Measurements from ENCODE around the gene CGAS. TPM values are rescaled to one million over a fixed set of nuclear protein-coding genes. Genes with fewer than 3 reads are reported as not detected.

CGAS gene
- total and polyA plus RNA-seq, 9 of the 15 experiments (the other 6 are each of a cell fraction or from before 2014, with no cell fraction given): 0.01 to 0.32 (median 0.06) TPM; not detected in 2

GRCh38 chr6:73388800-73389512 lies 63.1 kb downstream of the CGAS start (continued):
- TF ChIP-seq ZBTB9 (CRISPR knock-in tag; IDR thresholded peaks at IDR 0.05): no peak
- no peak for TF ChIP-seq ZHX1 (conservative IDR thresholded peaks at IDR 0.05; ENCODE audit: low read length)
- no peak for TF ChIP-seq DDX20 (tag; IDR thresholded peaks at IDR 0.05; ENCODE audit: low read depth)
- TF ChIP-seq ZNF24 (IDR thresholded peaks at IDR 0.05): peak; percentile 80; the same call in 1 of the 2 replicates
- TF ChIP-seq BRD9 (IDR thresholded peaks at IDR 0.05; ENCODE audit: low read depth, partially characterized antibody): peak; percentile 84
- no peak for TF ChIP-seq SETDB1 (IDR thresholded peaks at IDR 0.05; ENCODE audit: low read length)
- TF ChIP-seq ZNF3 (CRISPR knock-in tag; IDR thresholded peaks at IDR 0.05): no peak
- no peak for TF ChIP-seq SAFB2 (IDR thresholded peaks at IDR 0.05; ENCODE audit: borderline replicate concordance, low read depth, low read length, severe bottlenecking)
- TF ChIP-seq ELF1 (tag; IDR thresholded peaks at IDR 0.05): peak; percentile 40; the same call in 1 of the 2 replicates
- no peak for TF ChIP-seq SAP30 (IDR thresholded peaks at IDR 0.05; ENCODE audit: borderline replicate concordance, insufficient read depth, low read depth, low read length, poor library complexity, severe bottlenecking)
- TF ChIP-seq ZNF41 (CRISPR knock-in tag; conservative IDR thresholded peaks at IDR 0.05): no peak
- no peak for TF ChIP-seq TFAM (CRISPR knock-in tag; conservative IDR thresholded peaks at IDR 0.05)
- TF ChIP-seq SREBF2 (CRISPR knock-in tag; IDR thresholded peaks at IDR 0.05): no peak
- TF ChIP-seq, protein P1, sequence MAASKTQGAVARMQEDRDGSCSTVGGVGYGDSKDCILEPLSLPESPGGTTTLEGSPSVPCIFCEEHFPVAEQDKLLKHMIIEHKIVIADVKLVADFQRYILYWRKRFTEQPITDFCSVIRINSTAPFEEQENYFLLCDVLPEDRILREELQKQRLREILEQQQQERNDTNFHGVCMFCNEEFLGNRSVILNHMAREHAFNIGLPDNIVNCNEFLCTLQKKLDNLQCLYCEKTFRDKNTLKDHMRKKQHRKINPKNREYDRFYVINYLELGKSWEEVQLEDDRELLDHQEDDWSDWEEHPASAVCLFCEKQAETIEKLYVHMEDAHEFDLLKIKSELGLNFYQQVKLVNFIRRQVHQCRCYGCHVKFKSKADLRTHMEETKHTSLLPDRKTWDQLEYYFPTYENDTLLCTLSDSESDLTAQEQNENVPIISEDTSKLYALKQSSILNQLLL (CRISPR knock-in tag; IDR thresholded peaks at IDR 0.05; ENCODE audit: borderline replicate concordance): no peak
- TF ChIP-seq RAD21 (CRISPR knock-in tag; conservative IDR thresholded peaks at IDR 0.05 in 1 of 2, IDR thresholded peaks at IDR 0.05 in 1 of 2): peak; percentile 58 to 76
- no peak for TF ChIP-seq SIRT6 (IDR thresholded peaks at IDR 0.05; ENCODE audit: low read depth, low read length)
- no peak for TF ChIP-seq ZFP30 (CRISPR knock-in tag; IDR thresholded peaks at IDR 0.05; ENCODE audit: borderline replicate concordance)
- 0 out of 2 replicates have a peak, but pooled peaks have one; percentile 20 for TF ChIP-seq ARID2 (IDR thresholded peaks at IDR 0.05)
- no peak for TF ChIP-seq ASH1L (IDR thresholded peaks at IDR 0.05; ENCODE audit: borderline replicate concordance, low read depth, partially characterized antibody)
- no peak for TF ChIP-seq MCM3 (IDR thresholded peaks at IDR 0.05)
- no peak for TF ChIP-seq ZNF785 (CRISPR knock-in tag; IDR thresholded peaks at IDR 0.05)

All from K562 (cell line).